MG63 (cell line): ENCODE measurements around the gene BCLAF3. TPM values are rescaled to one million over a fixed set of nuclear protein-coding genes. Genes with fewer than 3 reads are reported as not detected.

Source experiments
- DNase-seq: peaks from one replicate; pipeline ENCODE4 v3.0.0-alpha.2; 2020
- H3K27me3 ChIP-seq: fragments of 250-450 bp; sonication (Bioruptor Pico); 2 replicates; pipeline ENCODE4 v1.5.1; 2020; ENCODE audit warnings: mild to moderate bottlenecking, moderate library complexity
- H3K36me3 ChIP-seq: fragments of 250-450 bp; sonication (Bioruptor Pico); 2 replicates; pipeline ENCODE4 v1.5.1; 2020; ENCODE audit warnings: mild to moderate bottlenecking, moderate library complexity
- H3K4me3 ChIP-seq: fragments of 250-450 bp; sonication (Bioruptor Pico); 2 replicates; pipeline ENCODE4 v1.5.1; 2020; ENCODE audit warnings: mild to moderate bottlenecking, moderate library complexity
- H3K9me3 ChIP-seq: fragments of 250-450 bp; sonication (Bioruptor Pico); 2 replicates; pipeline ENCODE4 v1.5.1; 2020; ENCODE audit warnings: mild to moderate bottlenecking, moderate library complexity
- total RNA-seq: library from RNA; depleted of rRNA; stranded (reverse); fragments of >200 nt; shearing (Covaris generic); gene quantifications from 2 replicates; pipeline ENCODE4 v1.2.3, GENCODE V29; 2014; ENCODE audit warnings: low replicate concordance; rRNA removed

BCLAF3 gene
- 2.7 and 3.5 TPM in 2 replicates for total RNA-seq

DNA sequence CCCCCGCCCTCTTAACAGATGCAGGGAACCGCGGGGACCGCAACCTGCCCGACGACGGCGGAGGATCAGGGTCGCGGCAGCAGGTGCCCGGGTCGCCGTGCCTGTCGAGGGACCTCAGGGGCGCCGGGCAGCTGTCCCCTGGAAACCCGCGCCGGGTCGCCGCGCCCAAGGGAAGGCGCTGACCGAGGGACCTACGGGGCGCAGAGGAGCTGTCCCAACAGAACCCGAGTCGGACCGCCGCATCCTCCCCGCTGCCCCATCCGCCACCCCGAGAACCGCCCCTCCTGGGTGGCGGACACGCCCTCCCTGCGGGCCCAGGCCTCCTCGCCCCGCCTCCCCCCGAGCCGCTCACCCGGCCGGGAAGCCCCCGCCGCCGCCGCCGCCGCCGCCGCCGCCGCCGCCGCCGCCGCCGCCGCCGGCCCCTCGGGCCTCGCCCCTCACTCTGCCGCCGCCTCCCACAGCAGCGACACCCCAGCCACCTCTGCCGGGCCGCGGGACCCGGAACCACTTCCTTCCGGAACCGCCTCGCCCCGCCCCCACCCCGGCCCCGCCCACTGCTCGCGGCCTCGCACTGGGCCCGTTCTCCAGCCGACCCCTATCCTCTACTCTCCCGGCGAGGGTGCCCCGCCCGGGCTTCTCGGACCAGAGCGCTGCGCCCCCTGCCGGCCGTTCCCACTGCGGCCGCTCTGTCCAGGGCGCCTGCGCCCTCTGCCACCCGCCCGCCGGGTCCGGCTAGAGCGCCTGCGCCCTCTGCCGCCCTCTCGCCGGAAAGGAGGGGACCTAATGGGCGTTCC is at the start of gene BCLAF3:
Gene BCLAF3, minus strand, starts transcription at position 506 of the 794 bp plus-strand sequence. CDS start 20,797 bp downstream, outside the sequence.
- no peaks in the 10 kb centered on the region for H3K36me3 ChIP-seq
- no peaks in the 10 kb centered on the region for H3K9me3 ChIP-seq
- peak; percentile 88 for DNase-seq
- H3K27me3 ChIP-seq: no peaks in the 10 kb centered on the region
- peak within 1 kb of the TSS; percentile 76 for H3K4me3 ChIP-seq

DNA sequence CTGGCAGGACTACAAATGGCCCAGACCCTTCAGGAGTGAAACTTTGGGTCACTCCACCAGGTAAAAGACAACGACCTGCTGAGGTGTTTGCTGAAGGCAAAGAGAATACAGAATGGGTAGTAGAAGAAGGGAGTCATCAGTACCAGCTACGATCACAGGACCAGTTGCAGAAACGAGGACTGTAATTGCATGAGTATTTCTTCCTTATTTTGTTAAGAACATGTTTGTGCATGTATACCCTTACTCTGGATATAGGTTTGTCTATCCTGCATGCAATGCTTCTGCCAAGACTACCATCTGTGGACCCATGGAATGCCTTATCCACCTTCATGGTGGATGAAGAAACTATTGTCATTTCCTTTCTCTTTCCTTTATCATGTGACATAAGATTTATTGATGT is 48.1 kb upstream of the BCLAF3 start:
- DNase-seq: no peak
- H3K4me3 ChIP-seq: no peak overlapping the region
- H3K36me3 ChIP-seq: no peaks in the 10 kb centered on the region
- H3K27me3 ChIP-seq: no peaks in the 10 kb centered on the region
- H3K9me3 ChIP-seq: no peaks in the 10 kb centered on the region

DNA sequence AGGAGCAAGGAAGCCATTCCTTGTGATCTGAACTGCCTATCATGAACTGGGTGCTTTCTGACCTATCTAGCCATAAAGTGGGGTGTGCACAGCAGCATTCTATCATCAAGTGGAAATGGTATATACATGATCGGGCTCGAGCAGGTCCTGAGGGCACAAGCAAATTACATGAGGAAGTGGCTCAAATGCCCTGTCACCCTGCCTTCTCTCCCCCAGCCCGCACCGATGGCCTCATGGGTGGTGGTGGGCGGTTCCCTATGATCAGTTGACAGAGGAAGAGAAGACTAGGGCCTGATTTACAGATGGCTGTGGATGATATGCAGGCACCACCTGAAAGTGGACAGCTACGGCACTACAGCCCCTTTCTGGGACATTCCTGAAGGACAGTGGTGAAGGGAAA is 46.3 kb upstream of the BCLAF3 start:
- H3K4me3 ChIP-seq: no peak overlapping the region
- H3K9me3 ChIP-seq: no peaks in the 10 kb centered on the region
- H3K36me3 ChIP-seq: no peaks in the 10 kb centered on the region
- DNase-seq: no peak
- no peaks in the 10 kb centered on the region for H3K27me3 ChIP-seq

DNA sequence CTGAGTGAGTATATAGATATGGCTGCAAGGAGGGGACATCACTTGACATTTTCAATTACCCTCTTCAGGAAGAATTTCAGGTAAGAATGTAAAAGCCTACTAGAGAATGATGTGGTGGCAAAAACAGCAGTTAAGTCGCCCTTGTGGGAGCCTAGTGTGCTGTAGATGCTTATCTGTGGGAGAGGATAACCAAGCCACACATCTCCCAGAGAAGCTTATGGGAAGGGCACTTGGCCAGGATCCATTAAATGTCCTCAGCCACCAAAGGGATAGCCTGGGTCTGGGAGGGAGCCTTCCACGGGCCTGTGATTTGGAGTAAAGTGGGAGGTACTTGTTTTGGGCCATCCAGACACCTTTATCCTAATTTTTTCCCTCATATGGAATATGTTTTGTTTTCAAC is 41.3 kb upstream of the BCLAF3 start:
- Histone ChIP-seq H3K4me3 (no peak overlapping the region), H3K27me3 (no peaks in the 10 kb centered on the region), H3K36me3 (no peaks in the 10 kb centered on the region), H3K9me3 (no peaks in the 10 kb centered on the region)
- DNase-seq: no peak

DNA sequence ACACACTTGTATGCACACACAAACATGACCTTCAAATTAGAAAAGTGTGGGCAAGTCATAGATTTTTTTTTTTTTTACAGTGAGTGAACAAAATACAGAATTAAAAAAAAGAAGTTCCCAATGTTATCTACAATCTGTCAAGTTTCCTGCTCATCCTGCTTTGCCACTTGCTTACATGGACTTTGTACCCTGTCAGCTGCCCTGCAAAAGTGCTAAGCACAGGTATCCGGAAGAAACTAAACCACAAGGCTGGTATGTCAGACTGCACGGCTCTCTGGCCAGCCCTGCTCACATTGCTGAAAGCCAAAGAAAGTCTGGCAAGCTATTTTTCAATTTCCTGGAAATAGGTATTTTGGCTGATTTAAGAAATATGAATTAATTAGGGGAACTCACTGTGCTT is 38.9 kb upstream of the BCLAF3 start:
- Histone ChIP-seq H3K27me3 (no peaks in the 10 kb centered on the region), H3K9me3 (no peaks in the 10 kb centered on the region), H3K4me3 (no peak overlapping the region), H3K36me3 (no peaks in the 10 kb centered on the region)
- no peak for DNase-seq

DNA sequence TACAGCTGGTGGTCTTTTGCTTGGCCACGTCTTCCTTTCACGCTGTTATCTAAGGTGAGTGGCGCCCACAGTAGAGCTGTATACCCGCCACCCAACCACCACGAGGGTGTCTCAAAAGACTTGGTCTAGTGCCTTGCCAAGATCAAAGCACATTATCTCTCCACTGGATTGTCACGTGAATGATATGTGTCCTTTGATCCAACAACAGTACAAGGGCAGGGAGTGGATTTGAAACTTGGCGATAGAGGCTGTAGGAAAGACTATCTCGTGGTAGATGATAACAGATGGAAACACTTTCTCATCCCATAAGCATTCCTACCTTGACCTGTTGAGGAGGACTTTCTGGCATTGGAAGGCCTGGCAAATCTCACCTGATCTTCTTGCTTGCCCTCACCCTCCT is 37.7 kb upstream of the BCLAF3 start:
- H3K9me3 ChIP-seq: no peaks in the 10 kb centered on the region
- H3K36me3 ChIP-seq: no peaks in the 10 kb centered on the region
- no peak overlapping the region for H3K4me3 ChIP-seq
- H3K27me3 ChIP-seq: no peaks in the 10 kb centered on the region
- no peak for DNase-seq

DNA sequence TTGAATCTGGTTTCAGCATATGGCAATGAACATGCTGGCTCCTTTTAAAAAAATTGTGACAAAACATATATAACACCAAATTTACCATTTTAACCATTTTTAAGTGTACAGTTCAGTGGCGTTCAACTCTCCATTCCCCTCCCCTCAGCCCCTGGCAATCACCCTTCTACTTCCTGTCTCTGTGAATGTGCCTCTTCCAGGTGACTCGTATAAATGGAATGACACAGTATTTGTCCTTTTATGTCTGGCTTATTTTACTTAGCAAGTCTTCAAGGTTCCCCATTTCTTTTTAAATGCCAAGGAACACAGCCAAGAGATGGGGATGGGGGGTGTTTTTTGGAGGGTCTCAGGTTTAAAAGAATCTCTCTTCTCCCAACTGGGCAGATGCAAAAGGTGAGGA is 35.4 kb upstream of the BCLAF3 start:
- Histone ChIP-seq H3K4me3 (no peak overlapping the region), H3K36me3 (no peaks in the 10 kb centered on the region), H3K27me3 (no peaks in the 10 kb centered on the region), H3K9me3 (no peaks in the 10 kb centered on the region)
- DNase-seq: peak; percentile 14

DNA sequence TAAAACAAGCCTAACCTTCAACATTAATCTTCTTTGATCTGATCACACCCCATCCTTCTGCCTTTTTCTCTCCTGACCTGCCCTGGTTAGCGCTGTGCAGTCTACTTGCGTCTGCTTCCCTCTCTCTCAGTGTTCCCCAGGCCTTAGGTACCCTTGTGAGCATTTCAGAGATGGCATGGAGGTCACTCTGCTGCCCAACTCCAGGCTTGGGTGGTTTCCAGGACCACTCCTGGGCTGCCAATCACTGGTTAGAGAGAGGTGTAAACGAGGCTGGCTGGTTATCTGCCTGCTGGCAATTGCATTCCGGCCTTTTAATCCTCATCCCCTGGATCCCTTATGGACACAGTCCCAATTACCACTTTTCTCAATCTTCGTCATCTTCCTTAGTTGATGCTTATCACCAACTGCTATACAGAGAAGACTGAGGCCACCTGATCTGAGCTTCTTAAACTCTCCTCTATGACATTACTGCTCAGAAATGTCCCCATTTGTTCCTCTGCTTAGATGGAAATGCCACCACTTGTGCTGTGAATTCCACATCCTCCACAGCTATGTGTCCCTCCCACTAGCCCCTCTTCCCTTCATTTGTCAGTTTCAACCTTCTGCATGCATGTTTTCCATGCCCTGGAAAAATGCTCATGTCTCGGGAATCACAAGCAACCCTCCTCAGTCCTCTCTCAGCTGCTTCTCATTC is 29.0 kb upstream of the BCLAF3 start:
- H3K9me3 ChIP-seq: no peaks in the 10 kb centered on the region
- no peaks in the 10 kb centered on the region for H3K27me3 ChIP-seq
- no peak overlapping the region for H3K4me3 ChIP-seq
- H3K36me3 ChIP-seq: no peaks in the 10 kb centered on the region
- no peak for DNase-seq

DNA sequence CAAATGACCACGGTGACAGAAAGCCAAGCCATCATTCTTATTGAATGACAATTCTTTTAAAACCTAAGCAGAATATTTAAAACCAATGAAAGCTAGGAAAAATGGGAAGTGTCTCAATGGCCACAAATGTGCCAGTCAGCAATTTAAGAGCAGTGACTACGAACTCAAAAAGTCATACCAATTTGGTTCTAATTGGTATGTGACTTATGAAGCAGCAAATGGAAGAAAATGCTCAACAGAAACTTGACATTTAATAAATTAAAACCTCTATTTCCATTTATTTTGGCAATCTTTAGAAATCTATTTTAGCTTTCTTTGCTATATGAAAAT is 25.7 kb upstream of the BCLAF3 start:
- H3K4me3 ChIP-seq: no peak overlapping the region
- no peaks in the 10 kb centered on the region for H3K27me3 ChIP-seq
- DNase-seq: no peak
- H3K36me3 ChIP-seq: no peaks in the 10 kb centered on the region
- H3K9me3 ChIP-seq: no peaks in the 10 kb centered on the region

DNA sequence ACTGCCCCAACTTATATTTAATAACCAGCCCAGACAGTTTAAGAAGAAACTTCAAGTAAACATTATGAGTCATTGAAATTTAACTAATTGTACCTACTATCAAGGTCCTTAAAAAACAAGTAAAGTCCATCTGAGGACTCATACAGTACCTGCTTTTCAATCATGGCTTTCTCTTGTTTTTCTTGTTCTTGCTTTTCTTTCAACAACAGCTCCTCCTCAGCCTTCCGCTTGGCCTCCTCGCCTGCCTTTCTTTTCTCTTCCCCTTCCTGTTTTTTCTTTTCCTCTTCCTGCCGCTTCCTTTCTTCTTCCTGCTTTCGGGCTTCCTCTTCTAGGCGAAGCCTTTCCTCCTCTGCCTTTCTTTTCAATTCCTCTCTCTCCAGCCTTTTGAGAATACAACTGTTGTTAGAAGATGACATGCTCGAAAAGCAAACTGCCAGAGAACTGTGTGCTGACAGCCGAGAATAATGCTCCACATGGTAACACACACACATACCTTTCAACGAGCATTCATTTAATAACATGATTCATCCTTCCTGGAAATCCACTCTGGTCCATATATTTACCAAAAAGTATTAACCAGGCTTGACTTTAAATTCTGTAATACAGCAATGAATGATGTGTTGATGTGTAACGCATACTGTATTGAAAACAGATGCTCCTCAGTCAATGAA is 25.2 kb upstream of the BCLAF3 start:
- Histone ChIP-seq H3K9me3 (no peaks in the 10 kb centered on the region), H3K27me3 (no peaks in the 10 kb centered on the region), H3K4me3 (no peak overlapping the region), H3K36me3 (no peaks in the 10 kb centered on the region)
- no peak for DNase-seq

DNA sequence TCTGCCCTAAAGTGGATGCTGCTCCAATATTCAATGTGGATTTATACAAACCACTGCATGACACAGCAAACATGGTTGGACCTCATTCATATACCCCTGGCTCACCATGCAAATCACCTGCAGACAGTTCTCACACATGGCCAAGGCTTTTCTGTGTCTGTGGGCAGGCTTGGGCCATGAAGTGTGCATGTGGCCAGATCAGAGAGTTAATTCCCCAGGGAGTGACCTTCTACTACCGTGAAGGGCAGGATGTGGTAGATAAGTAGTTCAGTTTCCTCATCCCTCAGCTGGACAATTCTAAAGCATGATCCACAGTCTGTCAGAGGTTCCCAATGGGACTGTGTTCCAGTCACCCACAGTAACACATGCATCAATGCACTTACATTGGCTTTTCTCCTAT is 24.6 kb upstream of the BCLAF3 start:
- H3K9me3 ChIP-seq: no peaks in the 10 kb centered on the region
- H3K27me3 ChIP-seq: no peaks in the 10 kb centered on the region
- H3K4me3 ChIP-seq: no peak overlapping the region
- H3K36me3 ChIP-seq: no peaks in the 10 kb centered on the region
- no peak for DNase-seq

DNA sequence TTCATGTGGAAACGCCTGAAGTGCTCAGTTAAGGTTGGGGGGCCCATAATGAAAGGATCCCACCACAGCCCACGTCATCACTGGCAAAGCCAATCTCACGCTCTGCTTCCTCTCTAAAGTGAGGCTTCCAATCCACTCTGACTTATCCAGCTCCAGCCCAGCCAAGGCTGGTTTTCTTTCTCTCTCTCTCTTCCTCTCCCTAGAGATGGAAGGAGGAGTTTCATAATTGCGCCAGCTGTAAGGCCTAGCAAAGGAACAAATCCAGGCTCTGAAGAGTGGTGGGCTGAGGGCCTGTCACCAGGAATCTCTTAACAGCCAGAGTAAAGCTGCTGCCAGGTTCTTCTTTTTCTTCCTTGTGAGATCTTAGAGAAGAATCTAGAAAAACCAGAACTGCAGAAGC is 20.7 kb upstream of the BCLAF3 start:
- Histone ChIP-seq H3K27me3 (no peaks in the 10 kb centered on the region), H3K9me3 (no peaks in the 10 kb centered on the region), H3K36me3 (no peaks in the 10 kb centered on the region), H3K4me3 (no peak overlapping the region)
- DNase-seq: no peak

DNA sequence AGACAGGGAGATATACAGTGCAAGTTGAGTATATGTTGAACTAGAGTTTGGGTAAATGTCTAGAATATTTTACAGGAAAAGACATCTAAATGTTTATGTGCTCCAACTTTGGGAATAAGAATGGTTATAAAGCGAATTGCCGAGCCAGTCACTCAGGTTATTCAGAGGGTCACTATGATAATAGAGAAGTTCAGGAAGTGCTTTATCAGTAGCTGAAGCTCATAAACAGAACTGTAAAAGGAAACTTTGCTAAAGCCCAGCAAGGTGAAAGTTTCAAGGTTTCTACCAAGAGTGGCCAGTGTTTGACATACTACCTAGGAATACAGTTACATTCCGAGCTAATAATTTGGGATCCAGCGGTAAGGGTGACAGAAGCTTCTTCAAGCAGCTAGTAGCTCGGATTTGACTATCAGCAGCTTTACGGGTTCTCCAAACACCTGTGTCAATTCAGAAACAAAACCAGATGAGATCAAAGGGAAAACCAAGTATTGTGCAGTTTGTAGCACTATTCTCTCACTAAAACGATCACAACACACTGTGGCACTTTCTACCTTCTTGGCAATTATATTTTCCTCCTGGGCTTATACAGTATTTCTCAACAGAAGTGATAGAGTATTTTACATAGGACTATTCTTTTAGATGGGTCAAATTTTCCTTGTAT is 17.2 kb upstream of the BCLAF3 start:
- no peaks in the 10 kb centered on the region for H3K9me3 ChIP-seq
- no peaks in the 10 kb centered on the region for H3K27me3 ChIP-seq
- H3K36me3 ChIP-seq: no peaks in the 10 kb centered on the region
- DNase-seq: no peak
- H3K4me3 ChIP-seq: no peak overlapping the region

DNA sequence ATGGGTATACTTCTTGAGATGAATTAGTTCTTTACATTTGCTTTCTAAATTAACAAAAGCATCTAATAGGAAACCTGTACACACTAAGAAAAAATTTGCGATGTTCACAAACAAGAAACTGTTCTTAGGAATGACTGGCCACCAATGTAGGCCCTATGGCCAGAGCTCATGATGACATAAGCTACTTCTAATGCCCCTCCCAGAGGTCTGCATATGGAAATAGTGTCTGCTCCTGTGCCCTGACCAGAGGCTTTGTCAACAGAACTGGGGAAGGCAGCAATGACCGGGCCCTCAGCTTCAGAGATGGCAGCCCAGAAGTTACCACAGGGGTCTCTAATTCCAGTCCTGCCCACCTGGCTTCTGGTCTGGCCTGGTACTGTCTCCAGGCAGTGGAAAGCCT is 15.0 kb upstream of the BCLAF3 start:
- H3K36me3 ChIP-seq: no peaks in the 10 kb centered on the region
- H3K9me3 ChIP-seq: no peaks in the 10 kb centered on the region
- H3K4me3 ChIP-seq: no peak overlapping the region
- DNase-seq: no peak
- no peaks in the 10 kb centered on the region for H3K27me3 ChIP-seq

DNA sequence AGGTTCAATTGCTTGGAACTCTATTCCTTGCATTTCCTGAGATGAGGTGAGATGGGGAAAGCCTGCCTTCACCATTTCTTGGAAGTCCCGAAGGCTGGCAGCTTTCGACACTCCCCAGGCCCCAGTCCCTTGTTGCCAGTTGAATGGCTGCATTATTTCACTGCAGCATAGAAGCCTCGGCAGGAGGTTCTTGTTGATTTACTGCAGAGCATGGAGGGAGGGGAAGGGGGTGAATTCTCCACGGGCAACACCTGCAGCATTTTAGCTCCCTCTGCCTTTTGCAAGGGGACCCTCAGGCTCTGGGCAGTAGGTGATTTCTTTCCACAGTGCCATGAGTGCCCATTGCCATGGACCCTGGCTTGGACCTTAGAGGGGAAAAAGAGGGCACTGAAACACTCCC is 10.7 kb upstream of the BCLAF3 start:
- no peaks in the 10 kb centered on the region for H3K27me3 ChIP-seq
- H3K4me3 ChIP-seq: no peak overlapping the region
- DNase-seq: no peak
- H3K9me3 ChIP-seq: no peaks in the 10 kb centered on the region
- H3K36me3 ChIP-seq: no peaks in the 10 kb centered on the region

DNA sequence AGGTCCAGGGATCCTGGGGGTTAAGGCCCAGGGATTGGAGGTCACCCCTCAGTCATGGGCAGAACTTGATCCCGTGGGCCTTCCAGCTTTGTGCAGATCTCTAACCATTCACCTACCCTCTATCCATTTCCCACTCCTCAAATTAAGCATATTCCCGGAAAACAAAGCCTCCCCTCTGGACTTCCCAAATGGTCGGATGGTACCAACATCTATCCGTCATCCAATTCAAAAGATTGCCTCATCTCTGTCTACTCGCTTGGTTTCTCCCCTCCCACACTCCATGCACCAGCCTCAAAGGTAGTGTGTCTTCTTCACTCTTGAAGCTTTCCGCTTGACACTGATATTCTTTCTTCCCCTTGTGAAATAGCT is 473 bp upstream of the BCLAF3 start:
- no peak for DNase-seq
- Histone ChIP-seq H3K9me3 (no peaks in the 10 kb centered on the region), H3K4me3 (peak overlapping the region; percentile 40), H3K27me3 (no peaks in the 10 kb centered on the region), H3K36me3 (no peaks in the 10 kb centered on the region)

DNA sequence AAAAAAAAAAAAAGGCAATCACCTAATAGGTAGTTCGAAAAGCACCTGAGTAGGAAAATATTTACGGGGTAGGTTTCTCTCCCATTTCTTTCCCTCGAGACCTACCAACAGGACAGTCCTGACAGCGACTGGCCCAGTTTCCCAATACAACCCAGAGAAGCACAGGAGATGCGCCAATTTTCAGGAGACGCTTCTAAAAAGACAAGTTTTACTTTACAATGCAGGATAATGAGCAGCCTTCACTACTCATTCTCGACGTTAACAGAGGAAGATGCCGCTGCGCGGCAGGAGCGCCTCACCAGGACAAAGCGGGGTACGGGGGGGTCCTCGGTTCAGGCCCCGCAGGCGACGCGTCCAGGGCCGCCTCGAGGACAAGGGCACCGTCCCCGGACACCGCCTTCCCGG is 708 bp downstream of the BCLAF3 start:
- Histone ChIP-seq H3K36me3 (no peaks in the 10 kb centered on the region), H3K9me3 (no peaks in the 10 kb centered on the region), H3K4me3 (peak overlapping the region; percentile 76), H3K27me3 (no peaks in the 10 kb centered on the region)
- no peak for DNase-seq
